ENCODE measurements around the gene PKD2L1. TPM values are rescaled to one million over a fixed set of nuclear protein-coding genes. Genes with fewer than 3 reads are reported as not detected.

Gene PKD2L1
- total RNA-seq, 1 experiment from 2014 or later, result not detected

DNA sequence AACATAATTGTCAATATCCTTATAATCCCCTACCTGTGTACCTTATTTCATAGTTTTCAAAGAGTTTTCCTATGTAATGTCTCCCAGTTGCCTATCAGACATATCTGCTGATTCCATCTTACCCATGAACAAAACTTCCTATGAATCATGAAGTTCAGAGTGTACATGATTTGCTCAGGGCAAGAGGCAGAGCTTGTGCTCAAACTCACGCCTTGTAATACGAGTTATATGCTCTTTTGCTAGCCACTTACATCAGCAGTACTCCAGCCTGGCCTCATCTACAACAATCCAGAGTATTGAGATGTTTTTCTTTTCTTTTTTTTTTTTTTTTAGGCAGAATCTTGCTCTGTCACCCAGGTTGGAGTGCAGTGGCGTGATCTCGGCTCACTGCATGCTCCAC, 11.8 kb downstream of the PKD2L1 start:
- TF ChIP-seq REST (IDR thresholded peaks at IDR 0.05; ENCODE audit: insufficient read depth in 1 of 2, low read depth in 2 of 2, low read length in 1 of 2), result no peak
- TF ChIP-seq CTCF (IDR thresholded peaks at IDR 0.05), result no peak
- TF ChIP-seq POLR2AphosphoS5 (IDR thresholded peaks at IDR 0.05; ENCODE audit: low read depth, low read length), result no peak
- no peak for TF ChIP-seq SIN3A (IDR thresholded peaks at IDR 0.05; ENCODE audit: borderline replicate concordance, insufficient read depth, low read depth, low read length)
- no peak for TF ChIP-seq TCF7L2 (IDR thresholded peaks at IDR 0.05; ENCODE audit: low read depth, low read length)
- Histone ChIP-seq H3K27me3 (ENCODE audit: control insufficient read depth, insufficient read depth, low read length) (peaks cover 19% of the 10 kb centered on the region; the same call in 1 of the 2 replicates), H3K36me3 (ENCODE audit: control insufficient read depth, insufficient read depth, low read length) (no peaks in the 10 kb centered on the region), H3K4me3 (ENCODE audit: low read depth in 2 of 2, low read length in 2 of 2) (no peak overlapping the region), H3K9me3 (ENCODE audit: control insufficient read depth, insufficient read depth, low read depth, low read length) (no peaks in the 10 kb centered on the region), H3K4me1 (ENCODE audit: control insufficient read depth, insufficient read depth, low read length) (no peaks in the 10 kb centered on the region), H3K27ac (ENCODE audit: low read length) (no peak overlapping the region)
- BruUV-seq (replicated peaks), result no TSS peak
- in situ Hi-C loops (cut with HindIII; ENCODE audit: low pct_unique_long_range_greater_than_20kb, low sequenced_read_pairs) (no loop called here), intact Hi-C loops (cut with micrococcal nuclease; ENCODE audit: unreplicated experiment) (no loop called here)
- POLR2A ChIA-PET, result no interaction called here
- ATAC-seq (no peak; the same call in 1 of the 2 replicates), DNase-seq (ENCODE audit: low read depth, low spot score) (no peak)
- CTCF ChIA-PET, result interaction anchor here (0.7 kb wide), 1 partner anchor 17 kb away, joined by 3 read pairs; no protein-coding TSS in a partner anchor

GRCh38 chr10:100315615-100316014, 14.4 kb downstream of the PKD2L1 start:
- TF ChIP-seq POLR2AphosphoS5 (IDR thresholded peaks at IDR 0.05; ENCODE audit: low read depth, low read length) (no peak), SIN3A (IDR thresholded peaks at IDR 0.05; ENCODE audit: borderline replicate concordance, insufficient read depth, low read depth, low read length) (no peak), TCF7L2 (IDR thresholded peaks at IDR 0.05; ENCODE audit: low read depth, low read length) (no peak), REST (IDR thresholded peaks at IDR 0.05; ENCODE audit: insufficient read depth in 1 of 2, low read depth in 2 of 2, low read length in 1 of 2) (no peak), CTCF (IDR thresholded peaks at IDR 0.05) (no peak)
- CTCF ChIA-PET, result interaction anchor here (0.9 kb wide), 1 partner anchor 11 kb away, joined by 7 read pairs; no protein-coding TSS in a partner anchor
- no peaks in the 10 kb centered on the region for H3K36me3 ChIP-seq (ENCODE audit: control insufficient read depth, insufficient read depth, low read length)
- H3K27me3 ChIP-seq (ENCODE audit: control insufficient read depth, insufficient read depth, low read length), result peaks cover 31% of the 10 kb centered on the region; the same call in 1 of the 2 replicates
- H3K9me3 ChIP-seq (ENCODE audit: control insufficient read depth, insufficient read depth, low read depth, low read length), result no peaks in the 10 kb centered on the region
- no TSS peak for BruUV-seq (replicated peaks)
- intact Hi-C loops (cut with micrococcal nuclease; ENCODE audit: unreplicated experiment), result no loop called here
- H3K27ac ChIP-seq (ENCODE audit: low read length), result no peak overlapping the region
- H3K4me3 ChIP-seq (ENCODE audit: low read depth in 2 of 2, low read length in 2 of 2), result no peak overlapping the region
- in situ Hi-C loops (cut with HindIII; ENCODE audit: low pct_unique_long_range_greater_than_20kb, low sequenced_read_pairs), result no loop called here
- H3K4me1 ChIP-seq (ENCODE audit: control insufficient read depth, insufficient read depth, low read length), result no peaks in the 10 kb centered on the region
- POLR2A ChIA-PET, result no interaction called here
- no peak for ATAC-seq
- DNase-seq (ENCODE audit: low read depth, low spot score), result no peak

Data from Panc1 (cell line).